A549 (cell line): ENCODE data around the gene FN3KRP. TPM values are rescaled to one million over a fixed set of nuclear protein-coding genes. Genes with fewer than 3 reads are reported as not detected.
A peak's percentile ranks its signal among the peaks of the same experiment; 100 is the strongest.

Experiments
- ATAC-seq, 2 experiments: fragments of 200-7000 bp in 1 of 2; fragments of >200 bp in 1 of 2; cut with Nextera tagmentation in 1 of 2; cut with Tn5 transposase in 1 of 2; 3 replicates each; pipeline versions ENCODE4 v1.8.0 to v1.9.1; 2018 to 2020; ENCODE audit warnings: mild to moderate bottlenecking in 1 of 2, moderate library complexity in 1 of 2
- CTCF ChIA-PET: fragments of 300-600 bp; sonication (Branson Sonifier 250); formaldehyde crosslinking; extraction: SDS; loops from one replicate; lab custom pipeline; 2021; ENCODE audit warnings: antibody characterized with exemption, inconsistent platforms; lab: Yijun Ruan, JAX
- POLR2A ChIA-PET: fragments of 350-600 bp; formaldehyde crosslinking; extraction: SDS; loops from one replicate; lab custom pipeline; 2021; ENCODE audit warnings: antibody characterized with exemption, inconsistent platforms; lab: Yijun Ruan, JAX
- DNase-seq, 2 experiments: peaks; one replicate each; pipeline versions ENCODE4 v3.0.0 to v3.0.0-alpha.2; 2011 to 2016; ENCODE audit warnings: low read depth in 1 of 2, low spot score in 1 of 2
- FAIRE-seq: peaks from 2 replicates; lab custom pipeline; 2011; peaks lifted over from hg19 to GRCh38; lab: Jason Lieb, UNC
- H3K27ac ChIP-seq, 2 experiments: fragments of >200 bp; sonication (Bioruptor Twin); formaldehyde crosslinking; 3 replicates each; pipeline ENCODE4 v1.5.1; 2016 to 2017
- H3K4me1 ChIP-seq: fragments of >200 bp; sonication (Bioruptor Twin); formaldehyde crosslinking; 3 replicates; pipeline ENCODE4 v1.6.1; 2016
- H3K4me2 ChIP-seq: fragments of >200 bp; sonication (Bioruptor Twin); formaldehyde crosslinking; 3 replicates; pipeline ENCODE4 v1.6.1; 2016
- H3K4me3 ChIP-seq: fragments of >200 bp; sonication (Bioruptor Twin); formaldehyde crosslinking; 3 replicates; pipeline ENCODE4 v1.5.1; 2016
- H3K9me3 ChIP-seq: fragments of >200 bp; sonication (Bioruptor Twin); formaldehyde crosslinking; 3 replicates; pipeline ENCODE4 v1.6.1; 2016
- ATOH8 ChIP-seq: fragments of 250-450 bp; sonication (Bioruptor Pico); IDR thresholded peaks from 2 replicates; pipeline ENCODE4 v1.5.0; 2020; ENCODE audit warnings: low read depth, mild to moderate bottlenecking, moderate library complexity
- EHMT2 ChIP-seq: fragments of 200-600 bp; sonication (generic); IDR thresholded peaks from 2 replicates; pipeline ENCODE4 v1.6.1; 2016; ENCODE audit warnings: antibody characterized with exemption, low read depth, mild to moderate bottlenecking, moderate library complexity
- ESRRA ChIP-seq: fragments of 150-350 bp; IDR thresholded peaks from 2 replicates; pipeline ENCODE4 v1.6.1; 2014; ENCODE audit warnings: mild to moderate bottlenecking, low read length, borderline replicate concordance
- MAX ChIP-seq: IDR thresholded peaks from 2 replicates; pipeline ENCODE4 v1.6.1; 2012
- MYC ChIP-seq: IDR thresholded peaks from 2 replicates; pipeline ENCODE4 v1.6.1; 2012; ENCODE audit warnings: mild to moderate bottlenecking, inconsistent platforms, low read length, improper control_type of control experiment, borderline replicate concordance
- RARB ChIP-seq: fragments of 250-450 bp; sonication (Bioruptor Pico); IDR thresholded peaks from 2 replicates; pipeline ENCODE4 v1.8.0; 2021; ENCODE audit warnings: mild to moderate bottlenecking, moderate library complexity
- RCOR1 ChIP-seq: fragments of 150-350 bp; IDR thresholded peaks from 2 replicates; pipeline ENCODE4 v1.6.1; 2014; ENCODE audit warnings: antibody characterized with exemption, low read length, low read depth
- RNF2 ChIP-seq: fragments of 200-600 bp; sonication (generic); IDR thresholded peaks from 2 replicates; pipeline ENCODE4 v1.6.1; 2016; ENCODE audit warnings: low read depth, mild to moderate bottlenecking, antibody characterized with exemption, moderate library complexity, borderline replicate concordance
- ZNF302 ChIP-seq: fragments of 250-450 bp; sonication (Bioruptor Pico); IDR thresholded peaks from 2 replicates; pipeline ENCODE4 v1.9.0; 2021; ENCODE audit warnings: inconsistent platforms, mild to moderate bottlenecking, moderate library complexity
- ZSCAN20 ChIP-seq: fragments of 250-450 bp; sonication (Bioruptor Pico); IDR thresholded peaks from 2 replicates; pipeline ENCODE4 v1.8.0; 2022; ENCODE audit warnings: mild to moderate bottlenecking, moderate library complexity
- WGBS: methylation state at CpG from one replicate; pipeline ENCODE4 v1.1.6; 2017; ENCODE audit errors: missing lambda C conversion rate; 5-methylcytosine and 5-hydroxymethylcytosine counted together
- polyA plus RNA-seq, 4 experiments: library from polyadenylated mRNA; depleted of rRNA in 3 of 4; stranded (reverse); fragments of >200 nt; fragmentation: RNase III in 1 of 4; extraction: RNeasy Plus Mini Kit Qiagen cat#74134 plus additional on column Dnase treatment in 1 of 4; gene quantifications; 2 replicates in 3 of 4; 3 replicates in 1 of 4; pipeline ENCODE4 v1.2.3, GENCODE V29; 2011 to 2017
- TF ChIP-seq, protein P1 (sequence below): fragments of 150-350 bp; IDR thresholded peaks from 2 replicates; pipeline ENCODE4 v1.6.1; 2014; ENCODE audit warnings: low read depth, mild to moderate bottlenecking, low read length
- TF ChIP-seq, protein P2 (sequence below): fragments of 250-450 bp; sonication (Bioruptor Pico); IDR thresholded peaks from 2 replicates; pipeline ENCODE4 v1.5.0; 2021; ENCODE audit warnings: mild to moderate bottlenecking, moderate library complexity, borderline replicate concordance
- TF ChIP-seq, protein P3 (sequence below): fragments of >200 bp; sonication (Bioruptor Twin); formaldehyde crosslinking; IDR thresholded peaks from 3 replicates; pipeline ENCODE4 v1.5.1; 2016
- TF ChIP-seq, protein P4 (sequence below): IDR thresholded peaks from 2 replicates; pipeline ENCODE4 v1.6.1; 2012; ENCODE audit warnings: low read depth, borderline replicate concordance

Gene FN3KRP
- polyA plus RNA-seq, 2 of the 4 experiments (the other 2 are of a cell fraction), result 41.1 to 62.4 TPM

GRCh38 chr17:82726427-82726826, 9.9 kb downstream of the FN3KRP start:
- CTCF ChIA-PET, result interaction anchor here (0.6 to 6.0 kb wide), 3 partner anchors 11 to 58 kb away, joined by 3 to 23 read pairs (median 3); no protein-coding TSS in a partner anchor
- H3K4me3 ChIP-seq, result no peak overlapping the region
- H3K4me1 ChIP-seq, result no peaks in the 10 kb centered on the region
- H3K27ac ChIP-seq, result no peak overlapping the region
- TF ChIP-seq RNF2, result no peak
- TF ChIP-seq, protein P1, sequence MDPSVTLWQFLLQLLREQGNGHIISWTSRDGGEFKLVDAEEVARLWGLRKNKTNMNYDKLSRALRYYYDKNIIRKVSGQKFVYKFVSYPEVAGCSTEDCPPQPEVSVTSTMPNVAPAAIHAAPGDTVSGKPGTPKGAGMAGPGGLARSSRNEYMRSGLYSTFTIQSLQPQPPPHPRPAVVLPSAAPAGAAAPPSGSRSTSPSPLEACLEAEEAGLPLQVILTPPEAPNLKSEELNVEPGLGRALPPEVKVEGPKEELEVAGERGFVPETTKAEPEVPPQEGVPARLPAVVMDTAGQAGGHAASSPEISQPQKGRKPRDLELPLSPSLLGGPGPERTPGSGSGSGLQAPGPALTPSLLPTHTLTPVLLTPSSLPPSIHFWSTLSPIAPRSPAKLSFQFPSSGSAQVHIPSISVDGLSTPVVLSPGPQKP, result no peak
- no peak for TF ChIP-seq RCOR1
- TF ChIP-seq, protein P2, sequence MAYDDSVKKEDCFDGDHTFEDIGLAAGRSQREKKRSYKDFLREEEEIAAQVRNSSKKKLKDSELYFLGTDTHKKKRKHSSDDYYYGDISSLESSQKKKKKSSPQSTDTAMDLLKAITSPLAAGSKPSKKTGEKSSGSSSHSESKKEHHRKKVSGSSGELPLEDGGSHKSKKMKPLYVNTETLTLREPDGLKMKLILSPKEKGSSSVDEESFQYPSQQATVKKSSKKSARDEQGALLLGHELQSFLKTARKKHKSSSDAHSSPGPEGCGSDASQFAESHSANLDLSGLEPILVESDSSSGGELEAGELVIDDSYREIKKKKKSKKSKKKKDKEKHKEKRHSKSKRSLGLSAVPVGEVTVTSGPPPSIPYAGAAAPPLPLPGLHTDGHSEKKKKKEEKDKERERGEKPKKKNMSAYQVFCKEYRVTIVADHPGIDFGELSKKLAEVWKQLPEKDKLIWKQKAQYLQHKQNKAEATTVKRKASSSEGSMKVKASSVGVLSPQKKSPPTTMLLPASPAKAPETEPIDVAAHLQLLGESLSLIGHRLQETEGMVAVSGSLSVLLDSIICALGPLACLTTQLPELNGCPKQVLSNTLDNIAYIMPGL (CRISPR knock-in tag), result no peak
- TF ChIP-seq, protein P3, sequence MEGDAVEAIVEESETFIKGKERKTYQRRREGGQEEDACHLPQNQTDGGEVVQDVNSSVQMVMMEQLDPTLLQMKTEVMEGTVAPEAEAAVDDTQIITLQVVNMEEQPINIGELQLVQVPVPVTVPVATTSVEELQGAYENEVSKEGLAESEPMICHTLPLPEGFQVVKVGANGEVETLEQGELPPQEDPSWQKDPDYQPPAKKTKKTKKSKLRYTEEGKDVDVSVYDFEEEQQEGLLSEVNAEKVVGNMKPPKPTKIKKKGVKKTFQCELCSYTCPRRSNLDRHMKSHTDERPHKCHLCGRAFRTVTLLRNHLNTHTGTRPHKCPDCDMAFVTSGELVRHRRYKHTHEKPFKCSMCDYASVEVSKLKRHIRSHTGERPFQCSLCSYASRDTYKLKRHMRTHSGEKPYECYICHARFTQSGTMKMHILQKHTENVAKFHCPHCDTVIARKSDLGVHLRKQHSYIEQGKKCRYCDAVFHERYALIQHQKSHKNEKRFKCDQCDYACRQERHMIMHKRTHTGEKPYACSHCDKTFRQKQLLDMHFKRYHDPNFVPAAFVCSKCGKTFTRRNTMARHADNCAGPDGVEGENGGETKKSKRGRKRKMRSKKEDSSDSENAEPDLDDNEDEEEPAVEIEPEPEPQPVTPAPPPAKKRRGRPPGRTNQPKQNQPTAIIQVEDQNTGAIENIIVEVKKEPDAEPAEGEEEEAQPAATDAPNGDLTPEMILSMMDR, result no peak
- TF ChIP-seq ZNF302, result no peak
- no peak for TF ChIP-seq EHMT2
- 91% methylated on average over 9 of the region's 10 CpGs for WGBS
- no peak; a peak in 1 of 6 replicates for ATAC-seq
- POLR2A ChIA-PET, result no interaction called here
- no peak overlapping the region for H3K4me2 ChIP-seq
- no peaks in the 10 kb centered on the region for H3K9me3 ChIP-seq
- no peak for DNase-seq
- no peak for FAIRE-seq

DNA sequence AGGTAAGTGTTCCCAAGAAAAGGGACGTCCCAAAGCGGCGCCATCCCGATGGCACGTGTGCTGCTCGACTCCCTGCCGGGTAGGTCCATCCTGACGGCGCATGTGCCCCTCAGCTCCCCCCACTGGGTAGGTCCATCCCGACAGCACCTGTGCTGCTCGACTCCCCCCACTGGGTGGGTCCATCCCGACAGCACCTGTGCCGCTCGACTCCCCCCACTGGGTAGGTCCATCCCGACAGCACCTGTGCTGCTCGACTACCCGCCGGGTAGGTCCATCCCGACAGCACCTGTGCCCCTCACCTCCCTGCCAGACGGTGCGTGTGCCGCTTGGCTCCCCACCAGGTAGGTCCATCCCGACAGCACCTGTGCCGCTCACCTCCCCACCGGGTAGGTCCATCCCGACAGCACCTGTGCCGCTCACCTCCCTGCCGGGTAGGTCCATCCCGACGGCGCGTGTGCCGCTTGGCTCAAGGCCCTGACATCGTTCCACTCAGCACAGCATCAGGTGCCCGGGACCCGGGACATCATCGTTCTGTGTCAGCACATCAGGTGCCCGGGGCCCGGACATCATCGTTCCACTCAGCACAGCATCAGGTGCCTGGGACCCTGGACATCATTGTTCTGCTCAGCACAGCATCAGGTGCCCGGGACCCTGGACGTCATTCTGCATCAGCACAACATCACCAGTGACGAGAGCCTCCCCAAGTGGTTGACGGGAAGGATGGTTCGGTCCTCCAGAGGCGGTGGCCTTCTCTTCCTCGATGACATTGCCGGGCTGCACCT, 13.2 kb downstream of the FN3KRP start:
- WGBS, result 88% methylated on average over 47 of the region's 48 CpGs
- FAIRE-seq (no peak), ATAC-seq (peak; percentile 27 to 32; a peak in 3 of 6 replicates), DNase-seq (no peak)
- H3K4me3 ChIP-seq, result no peak overlapping the region
- H3K4me1 ChIP-seq, result no peaks in the 10 kb centered on the region
- ChIA-PET CTCF (interaction anchor here (0.8 to 6.0 kb wide), 6 partner anchors 11 to 61 kb away, joined by 3 to 23 read pairs (median 4); no protein-coding TSS in a partner anchor), POLR2A (no interaction called here)
- no peak for TF ChIP-seq ESRRA
- TF ChIP-seq, protein P2 (CRISPR knock-in tag), result no peak
- no peak for TF ChIP-seq MAX
- TF ChIP-seq ZSCAN20 (CRISPR knock-in tag), result no peak
- no peak for TF ChIP-seq RARB (CRISPR knock-in tag)
- TF ChIP-seq RCOR1, result no peak
- TF ChIP-seq, protein P4, sequence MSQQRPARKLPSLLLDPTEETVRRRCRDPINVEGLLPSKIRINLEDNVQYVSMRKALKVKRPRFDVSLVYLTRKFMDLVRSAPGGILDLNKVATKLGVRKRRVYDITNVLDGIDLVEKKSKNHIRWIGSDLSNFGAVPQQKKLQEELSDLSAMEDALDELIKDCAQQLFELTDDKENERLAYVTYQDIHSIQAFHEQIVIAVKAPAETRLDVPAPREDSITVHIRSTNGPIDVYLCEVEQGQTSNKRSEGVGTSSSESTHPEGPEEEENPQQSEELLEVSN, result no peak
- no peak for TF ChIP-seq MYC
- TF ChIP-seq ATOH8 (CRISPR knock-in tag), result no peak
- peaks cover 21% of the 10 kb centered on the region for H3K9me3 ChIP-seq
- H3K27ac ChIP-seq, result no peak overlapping the region
- no peak overlapping the region for H3K4me2 ChIP-seq
